ENCODE measurements around the gene CCDC137.
A peak's percentile ranks its signal among the peaks of the same experiment; 100 is the strongest.

Gene CCDC137

DNA sequence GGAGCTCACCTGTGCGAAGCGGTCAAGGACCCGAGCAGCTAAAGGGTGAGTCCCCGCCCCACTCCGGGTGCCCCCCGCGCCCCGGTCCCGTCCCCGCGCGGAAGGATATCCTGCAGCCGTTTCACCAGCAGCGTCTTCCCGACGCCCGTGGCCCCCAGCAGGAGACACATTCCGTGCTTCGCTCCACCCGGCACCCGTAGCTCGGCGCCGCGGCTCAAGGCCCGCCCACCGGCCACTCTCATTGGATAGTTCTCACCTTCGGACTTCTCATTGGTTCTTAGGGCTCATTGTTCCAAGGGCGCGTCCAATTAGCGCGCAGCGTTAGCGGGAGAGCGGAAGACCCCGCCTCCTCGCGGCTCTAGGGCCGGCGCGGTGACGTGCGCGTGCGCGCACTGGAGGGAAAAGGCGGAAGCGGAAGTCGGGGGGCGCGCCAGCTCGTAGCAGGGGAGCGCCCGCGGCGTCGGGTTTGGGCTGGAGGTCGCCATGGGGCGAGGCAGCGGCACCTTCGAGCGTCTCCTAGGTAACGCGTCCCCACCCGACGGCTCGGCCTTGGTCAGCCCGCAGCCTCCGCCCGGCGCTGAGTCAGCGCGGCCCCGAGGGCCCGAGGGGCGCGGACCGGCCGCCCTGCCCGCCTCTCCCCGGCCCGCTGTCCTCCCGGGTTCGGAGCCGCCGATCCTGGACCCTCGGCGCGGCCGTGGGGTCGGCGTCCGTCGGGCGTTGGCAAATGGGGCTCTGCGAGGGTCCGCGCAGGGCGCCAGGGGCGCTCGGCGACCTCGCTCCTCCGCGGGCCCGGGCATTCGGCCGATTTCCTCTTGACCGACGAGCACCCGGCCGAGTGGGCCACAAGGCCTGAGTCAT is 17.3 kb downstream of the CCDC137 start, which contains the start of the genes ARL16 and HGS (continued):
- TF ChIP-seq ZNF398 (tag by site-specific recombination; IDR thresholded peaks at IDR 0.05), result no peak
- TF ChIP-seq ZNF621 (tag by site-specific recombination; IDR thresholded peaks at IDR 0.05), result no peak
- TF ChIP-seq SETDB1 (IDR thresholded peaks at IDR 0.05; ENCODE audit: insufficient read length, low read length), result no peak
- no peak for TF ChIP-seq ZBTB7A (tag by site-specific recombination; IDR thresholded peaks at IDR 0.05; ENCODE audit: low read depth)
- peak; percentile 96 for TF ChIP-seq GLIS2 (tag by site-specific recombination; IDR thresholded peaks at IDR 0.05)
- no peak for TF ChIP-seq ZNF266 (tag by site-specific recombination; IDR thresholded peaks at IDR 0.05; ENCODE audit: low read depth)
- TF ChIP-seq, protein P1, sequence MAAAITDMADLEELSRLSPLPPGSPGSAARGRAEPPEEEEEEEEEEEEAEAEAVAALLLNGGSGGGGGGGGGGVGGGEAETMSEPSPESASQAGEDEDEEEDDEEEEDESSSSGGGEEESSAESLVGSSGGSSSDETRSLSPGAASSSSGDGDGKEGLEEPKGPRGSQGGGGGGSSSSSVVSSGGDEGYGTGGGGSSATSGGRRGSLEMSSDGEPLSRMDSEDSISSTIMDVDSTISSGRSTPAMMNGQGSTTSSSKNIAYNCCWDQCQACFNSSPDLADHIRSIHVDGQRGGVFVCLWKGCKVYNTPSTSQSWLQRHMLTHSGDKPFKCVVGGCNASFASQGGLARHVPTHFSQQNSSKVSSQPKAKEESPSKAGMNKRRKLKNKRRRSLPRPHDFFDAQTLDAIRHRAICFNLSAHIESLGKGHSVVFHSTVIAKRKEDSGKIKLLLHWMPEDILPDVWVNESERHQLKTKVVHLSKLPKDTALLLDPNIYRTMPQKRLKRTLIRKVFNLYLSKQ (tag by site-specific recombination; IDR thresholded peaks at IDR 0.05; ENCODE audit: borderline replicate concordance), result no peak
- no peak for TF ChIP-seq TCF7L2 (IDR thresholded peaks at IDR 0.05; ENCODE audit: borderline replicate concordance, low read depth, low read length)
- TF ChIP-seq ZNF580 (tag by site-specific recombination; IDR thresholded peaks at IDR 0.05), result no peak
- TF ChIP-seq ZNF239 (tag by site-specific recombination; IDR thresholded peaks at IDR 0.05), result no peak
- no peak for TF ChIP-seq ZNF23 (tag by site-specific recombination; IDR thresholded peaks at IDR 0.05; ENCODE audit: borderline replicate concordance)
- TF ChIP-seq KLF7 (tag by site-specific recombination; IDR thresholded peaks at IDR 0.05; ENCODE audit: borderline replicate concordance), result 0 out of 2 replicates have a peak, but pooled peaks have one; percentile 5
- TF ChIP-seq ZNF544 (tag by site-specific recombination; IDR thresholded peaks at IDR 0.05), result no peak
- no peak for TF ChIP-seq ZNF48 (tag by site-specific recombination; IDR thresholded peaks at IDR 0.05)
- TF ChIP-seq, protein P2, sequence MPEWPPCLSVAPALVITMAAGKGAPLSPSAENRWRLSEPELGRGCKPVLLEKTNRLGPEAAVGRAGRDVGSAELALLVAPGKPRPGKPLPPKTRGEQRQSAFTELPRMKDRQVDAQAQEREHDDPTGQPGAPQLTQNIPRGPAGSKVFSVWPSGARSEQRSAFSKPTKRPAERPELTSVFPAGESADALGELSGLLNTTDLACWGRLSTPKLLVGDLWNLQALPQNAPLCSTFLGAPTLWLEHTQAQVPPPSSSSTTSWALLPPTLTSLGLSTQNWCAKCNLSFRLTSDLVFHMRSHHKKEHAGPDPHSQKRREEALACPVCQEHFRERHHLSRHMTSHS (tag by site-specific recombination; IDR thresholded peaks at IDR 0.05), result no peak
- no peak for TF ChIP-seq ZFP3 (tag by site-specific recombination; IDR thresholded peaks at IDR 0.05; ENCODE audit: low read depth)
- 0 out of 2 replicates have a peak, but pooled peaks have one; percentile 58 for TF ChIP-seq ZNF76 (tag by site-specific recombination; IDR thresholded peaks at IDR 0.05; ENCODE audit: borderline replicate concordance, low read depth)
- TF ChIP-seq ZNF555 (tag by site-specific recombination; conservative IDR thresholded peaks at IDR 0.05), result no peak
- TF ChIP-seq ZNF433 (tag by site-specific recombination; IDR thresholded peaks at IDR 0.05; ENCODE audit: low read depth), result no peak
- TF ChIP-seq ZBTB20 (tag by site-specific recombination; IDR thresholded peaks at IDR 0.05), result peak; percentile 19; the same call in 1 of the 2 replicates
- no peak for TF ChIP-seq ZNF121 (tag by site-specific recombination; IDR thresholded peaks at IDR 0.05)
- 0 out of 2 replicates have a peak, but pooled peaks have one; percentile 34 for TF ChIP-seq KLF17 (tag by site-specific recombination; IDR thresholded peaks at IDR 0.05)
- no peak for TF ChIP-seq ZNF560 (tag by site-specific recombination; IDR thresholded peaks at IDR 0.05; ENCODE audit: borderline replicate concordance)
- no peak for TF ChIP-seq HOXD13 (CRISPR knock-in tag; IDR thresholded peaks at IDR 0.05; ENCODE audit: borderline replicate concordance)
- no peak for TF ChIP-seq ZNF18 (tag by site-specific recombination; IDR thresholded peaks at IDR 0.05)
- TF ChIP-seq ZNF175 (tag by site-specific recombination; IDR thresholded peaks at IDR 0.05), result no peak
- TF ChIP-seq ZSCAN5A (tag by site-specific recombination; IDR thresholded peaks at IDR 0.05), result no peak
- TF ChIP-seq ZNF837 (tag by site-specific recombination; IDR thresholded peaks at IDR 0.05), result no peak
- no peak for TF ChIP-seq ZNF169 (tag by site-specific recombination; IDR thresholded peaks at IDR 0.05)
- no peak for TF ChIP-seq PRDM1 (tag by site-specific recombination; IDR thresholded peaks at IDR 0.05)

Data from HEK293 (cell line).